Measurements from ENCODE around the gene ANGEL2. TPM values are rescaled to one million over a fixed set of nuclear protein-coding genes. Genes with fewer than 3 reads are reported as not detected.

Gene ANGEL2
- total RNA-seq, 1 donor from 2014 or later: 36.8 TPM

DNA sequence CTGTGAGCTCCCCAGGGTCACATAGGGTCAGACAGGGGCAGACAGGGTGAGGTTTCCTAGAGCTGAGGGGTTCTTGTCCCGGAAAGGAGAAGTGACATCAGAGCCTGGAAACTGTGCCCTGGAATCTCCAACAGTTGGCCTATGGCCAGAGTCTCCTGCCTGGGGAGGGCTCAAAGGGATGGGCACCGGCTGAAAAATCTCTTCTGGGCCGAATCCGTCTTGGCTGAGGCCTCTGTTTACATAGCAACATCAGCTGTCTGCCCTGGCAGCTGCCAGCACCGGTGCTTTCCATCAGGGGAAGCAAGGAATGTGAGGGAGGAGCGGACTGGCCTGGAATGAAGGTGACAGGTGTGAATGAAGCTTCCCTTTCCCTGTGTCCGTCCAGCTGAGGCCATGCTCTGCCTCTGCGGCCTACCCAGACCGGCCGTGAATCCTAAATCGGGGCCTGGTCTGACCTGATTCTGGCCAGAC lies 34.6 kb downstream of the ANGEL2 start:
- no peak for DNase-seq (ENCODE audit: low read depth)

GRCh38 chr1:212980123-212980785 lies 35.4 kb downstream of the ANGEL2 start:
- TF ChIP-seq CTCF (IDR thresholded peaks at IDR 0.05; ENCODE audit: insufficient read depth, low read length, poor library complexity, severe bottlenecking): no peak

More for the DNA sequence above, 34.6 kb downstream of the ANGEL2 start:
- H3K4me3 ChIP-seq (ENCODE audit: low read depth, low read length): no peak overlapping the region
- no peaks in the 10 kb centered on the region for H3K36me3 ChIP-seq (ENCODE audit: control insufficient read depth, insufficient read depth, low read length)
- no peak for TF ChIP-seq CTCF (IDR thresholded peaks at IDR 0.05; ENCODE audit: insufficient read depth, low read length, poor library complexity, severe bottlenecking)
- no peaks in the 10 kb centered on the region for H3K27me3 ChIP-seq (ENCODE audit: control insufficient read depth, insufficient read depth, low read length)

DNA sequence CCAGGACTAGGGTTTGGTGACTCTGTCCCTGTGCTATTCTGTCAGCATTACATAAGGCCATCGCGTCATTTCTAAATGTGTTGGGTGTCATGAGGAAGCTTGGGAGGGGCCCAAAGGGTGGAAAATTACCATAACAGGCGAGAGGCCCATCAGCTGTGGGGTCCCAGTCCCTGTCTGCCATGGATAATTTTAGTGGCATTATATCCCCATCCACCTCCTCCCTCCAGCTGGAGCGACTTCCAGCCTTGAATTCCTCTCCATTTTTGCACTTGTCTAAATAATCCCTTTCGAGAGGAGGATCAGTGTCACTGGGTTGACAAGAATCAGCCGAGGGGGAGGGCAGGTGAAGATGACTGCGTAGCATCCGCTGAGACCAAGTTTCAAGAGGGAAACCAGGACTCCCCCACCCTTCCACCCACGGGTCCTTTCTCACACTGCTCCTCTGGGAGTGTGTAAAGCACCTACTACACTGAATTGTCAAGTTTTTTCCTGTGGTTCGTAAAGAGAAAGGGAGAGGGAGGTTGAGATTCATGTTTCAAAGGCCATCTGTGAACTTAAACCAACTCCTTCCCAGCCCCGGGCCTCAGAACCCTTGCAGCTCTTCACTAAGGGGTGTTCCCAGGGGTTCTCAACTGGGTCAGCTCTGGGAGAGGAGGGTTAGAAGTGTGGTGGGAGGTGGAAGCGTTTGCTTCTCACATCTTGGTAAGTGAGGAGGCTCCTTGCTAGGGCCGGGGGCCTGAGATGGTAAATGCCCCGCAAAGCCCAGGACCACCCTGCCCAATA lies 36.1 kb downstream of the ANGEL2 start:
- Histone ChIP-seq H3K27me3 (ENCODE audit: control insufficient read depth, insufficient read depth, low read length) (no peaks in the 10 kb centered on the region), H3K4me3 (ENCODE audit: low read depth, low read length) (no peak overlapping the region), H3K36me3 (ENCODE audit: control insufficient read depth, insufficient read depth, low read length) (no peaks in the 10 kb centered on the region)
- no peak for DNase-seq (ENCODE audit: low read depth)
- no peak for TF ChIP-seq CTCF (IDR thresholded peaks at IDR 0.05; ENCODE audit: insufficient read depth, low read length, poor library complexity, severe bottlenecking)

More at GRCh38 chr1:212980123-212980785, 35.4 kb downstream of the ANGEL2 start:
- H3K27me3 ChIP-seq (ENCODE audit: control insufficient read depth, insufficient read depth, low read length): no peaks in the 10 kb centered on the region
- no peaks in the 10 kb centered on the region for H3K36me3 ChIP-seq (ENCODE audit: control insufficient read depth, insufficient read depth, low read length)
- H3K4me3 ChIP-seq (ENCODE audit: low read depth, low read length): no peak overlapping the region
- DNase-seq (ENCODE audit: low read depth): no peak

DNA sequence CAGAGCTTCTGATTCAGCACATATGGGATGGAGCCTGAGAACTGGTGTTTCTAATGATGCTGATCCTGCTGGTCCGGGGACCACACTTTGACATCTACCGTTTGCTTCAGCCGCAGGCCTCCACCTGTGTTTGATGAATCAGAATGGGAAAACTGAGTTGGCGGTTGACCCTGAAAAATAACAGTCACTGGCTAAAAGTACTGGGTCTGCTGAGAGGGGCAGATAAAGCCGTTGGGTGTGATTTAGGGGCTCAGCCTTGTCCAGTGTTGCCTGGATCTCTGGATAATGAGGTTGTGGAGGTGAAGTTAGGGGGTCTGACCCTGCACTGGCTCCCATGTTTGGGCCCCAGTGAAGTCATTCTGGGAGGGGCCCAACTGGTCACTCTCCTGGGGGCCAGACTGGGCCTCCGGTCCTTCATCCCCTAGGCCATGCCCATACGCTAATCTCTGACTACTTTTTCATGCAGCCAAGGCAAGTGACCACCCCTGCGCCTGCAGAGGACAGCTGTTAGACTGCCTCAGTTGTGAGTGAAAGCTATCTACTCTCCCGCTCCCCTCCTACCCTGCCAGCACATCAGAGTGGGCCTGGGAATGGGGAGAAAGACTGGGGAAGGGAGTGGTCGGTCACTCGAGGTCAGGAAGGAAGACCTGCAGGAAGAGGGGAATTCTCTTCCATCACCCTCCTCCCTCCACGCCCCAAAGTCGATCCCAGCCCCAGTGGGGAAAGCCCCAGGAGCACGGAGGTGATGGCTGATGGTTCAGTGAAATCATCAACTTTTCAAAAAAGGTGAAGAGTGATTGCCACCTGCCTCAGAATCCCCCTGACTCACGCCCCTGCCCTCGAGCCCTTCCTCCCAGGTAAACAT lies 37.7 kb downstream of the ANGEL2 start:
- Histone ChIP-seq H3K27me3 (ENCODE audit: control insufficient read depth, insufficient read depth, low read length) (no peaks in the 10 kb centered on the region), H3K36me3 (ENCODE audit: control insufficient read depth, insufficient read depth, low read length) (no peaks in the 10 kb centered on the region), H3K4me3 (ENCODE audit: low read depth, low read length) (no peak overlapping the region)
- TF ChIP-seq CTCF (IDR thresholded peaks at IDR 0.05; ENCODE audit: insufficient read depth, low read length, poor library complexity, severe bottlenecking): no peak
- DNase-seq (ENCODE audit: low read depth): no peak

DNA sequence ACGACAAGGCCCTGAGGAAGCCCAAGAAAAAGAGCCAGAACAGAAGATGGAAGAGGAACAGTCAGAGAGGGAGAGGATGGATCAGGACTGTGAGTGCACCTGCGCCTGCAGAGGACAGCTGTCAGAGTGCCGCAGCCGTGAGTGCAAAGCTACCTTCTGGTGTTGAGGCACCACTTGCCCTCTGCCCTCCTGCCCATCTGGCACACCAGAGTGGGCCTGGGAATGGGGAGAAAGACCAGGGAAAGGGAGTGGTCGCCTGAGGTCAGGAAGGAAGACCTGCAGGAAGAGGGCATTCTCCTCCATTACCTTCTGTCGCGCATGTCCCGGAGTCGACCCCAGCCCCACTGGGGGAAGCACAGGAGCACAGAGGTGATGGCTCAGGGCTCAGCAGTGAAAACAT lies 39.1 kb downstream of the ANGEL2 start:
- no peak for TF ChIP-seq CTCF (IDR thresholded peaks at IDR 0.05; ENCODE audit: insufficient read depth, low read length, poor library complexity, severe bottlenecking)
- no peaks in the 10 kb centered on the region for H3K36me3 ChIP-seq (ENCODE audit: control insufficient read depth, insufficient read depth, low read length)
- no peaks in the 10 kb centered on the region for H3K27me3 ChIP-seq (ENCODE audit: control insufficient read depth, insufficient read depth, low read length)
- no peak for DNase-seq (ENCODE audit: low read depth)
- H3K4me3 ChIP-seq (ENCODE audit: low read depth, low read length): no peak overlapping the region
